ENCODE results near the gene NKTR.
"Not testable (repeated sequence)": the region's sequence is repeated elsewhere in the genome, so short reads cannot be mapped to it uniquely, and the experiment has no call there.

NKTR gene

GRCh38 chr3:42591811-42592210 lies 8.7 kb upstream of the NKTR start:
- DNase-seq (ENCODE audit: low read depth, low spot score): no peak
- POLR2A ChIA-PET: interaction anchor here (1.0 kb wide), 1 partner anchor 9 kb away, joined by 5 read pairs; the partner anchor contains the start of gene NKTR

DNA sequence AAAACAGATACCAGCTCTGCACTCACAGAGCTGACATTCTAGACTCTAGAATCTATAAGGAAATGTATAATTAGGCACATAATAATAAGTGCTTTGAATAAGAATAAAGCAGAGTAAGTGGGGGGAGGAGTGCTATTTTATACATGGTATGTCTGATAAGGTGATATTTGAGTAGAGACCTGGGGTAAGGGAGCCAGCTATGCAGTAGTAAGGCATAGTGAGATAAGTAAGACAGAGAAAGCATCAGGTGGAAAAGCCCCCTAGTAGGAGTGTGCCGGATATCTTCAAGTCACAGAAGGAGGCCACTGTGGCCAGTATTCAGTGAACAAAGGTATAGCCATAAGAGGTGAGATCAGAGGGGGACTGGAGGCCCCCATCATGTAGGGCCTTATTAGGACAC lies 6.9 kb upstream of the NKTR start:
- TF ChIP-seq CTCF (IDR thresholded peaks at IDR 0.05; ENCODE audit: insufficient read depth, low read length, missing control alignments): no peak
- H3K4me3 ChIP-seq (ENCODE audit: low read depth, low read length): no peak overlapping the region
- CTCF ChIA-PET: interaction anchor here (1.4 kb wide), 1 partner anchor 11 kb away, joined by 5 read pairs; no protein-coding TSS in a partner anchor
- DNase-seq (ENCODE audit: low read depth, low spot score): no peak
- POLR2A ChIA-PET: no interaction called here

More at GRCh38 chr3:42591811-42592210, 8.7 kb upstream of the NKTR start:
- peak overlapping the region; percentile 76 for H3K4me3 ChIP-seq (ENCODE audit: low read depth, low read length)
- no peak for TF ChIP-seq CTCF (IDR thresholded peaks at IDR 0.05; ENCODE audit: insufficient read depth, low read length, missing control alignments)
- CTCF ChIA-PET: interaction anchor here (1.7 kb wide), 1 partner anchor 9 kb away, joined by 6 read pairs; the partner anchor contains the start of gene NKTR

DNA sequence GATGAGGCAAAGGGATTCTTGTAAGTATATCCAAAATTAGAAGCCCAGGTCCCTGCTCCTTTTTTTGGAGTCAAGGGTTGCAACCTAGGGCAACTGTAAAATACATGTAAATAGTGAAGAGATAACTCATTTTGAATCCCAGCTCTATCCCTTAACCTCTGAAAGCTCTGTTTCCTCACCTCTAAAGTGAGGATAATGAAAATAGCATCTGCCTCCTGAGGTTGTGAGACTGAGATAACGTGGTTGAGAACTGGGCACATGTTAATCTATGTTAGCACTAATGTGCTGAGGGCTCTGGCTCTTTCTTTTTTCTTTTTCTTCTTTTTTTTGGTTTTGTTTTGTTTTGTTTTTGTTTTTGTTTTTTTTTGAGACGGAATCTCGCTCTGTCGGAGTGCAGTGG lies 4.8 kb upstream of the NKTR start:
- POLR2A ChIA-PET: no interaction called here
- CTCF ChIA-PET: no interaction called here
- no peak for DNase-seq (ENCODE audit: low read depth, low spot score)
- no peak overlapping the region for H3K4me3 ChIP-seq (ENCODE audit: low read depth, low read length)
- TF ChIP-seq CTCF (IDR thresholded peaks at IDR 0.05; ENCODE audit: insufficient read depth, low read length, missing control alignments): no peak

DNA sequence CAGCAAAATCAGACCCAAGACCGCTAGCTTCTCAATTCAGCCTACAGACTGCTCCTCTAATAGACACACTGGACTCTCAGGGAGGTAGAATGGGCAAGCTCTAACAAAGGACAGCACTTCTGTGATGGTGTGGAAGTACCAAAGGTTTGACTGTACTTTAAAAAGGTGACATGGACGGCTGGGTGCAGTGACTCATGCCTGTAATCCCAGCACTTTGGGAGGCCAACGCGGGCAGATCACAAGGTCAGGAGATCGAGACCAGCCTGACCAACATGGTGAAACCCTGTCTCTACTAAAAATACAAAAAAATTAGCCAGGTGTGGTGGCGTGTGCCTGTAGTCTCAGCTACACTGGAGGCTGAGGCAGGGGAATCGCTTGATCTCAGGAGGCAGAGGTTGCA lies 3.4 kb upstream of the NKTR start:
- CTCF ChIA-PET; DNase-seq (ENCODE audit: low read depth, low spot score); H3K4me3 ChIP-seq (ENCODE audit: low read depth, low read length): not testable (repeated sequence)
- POLR2A ChIA-PET: interaction anchor here (0.8 kb wide), 1 partner anchor 54 kb away, joined by 3 read pairs; no protein-coding TSS in a partner anchor

- CTCF ChIA-PET: interaction anchor here (1.0 to 4.0 kb wide), 8 partner anchors 9 to 156 kb away, joined by 3 to 38 read pairs (median 5); partner anchors contain the start of genes SEC22C and SS18L2
- POLR2A ChIA-PET: interaction anchor here (0.6 to 2.0 kb wide), 5 partner anchors 9 to 51 kb away, joined by 3 to 22 read pairs (median 6); partner anchors contain the start of genes SEC22C, SS18L2 and ZBTB47
- DNase-seq (ENCODE audit: low read depth, low spot score): no peak
- TF ChIP-seq CTCF (IDR thresholded peaks at IDR 0.05; ENCODE audit: insufficient read depth, low read length, missing control alignments): no peak
- H3K4me3 ChIP-seq (ENCODE audit: low read depth, low read length): peak overlapping the region; percentile 86
Observed at GRCh38 chr3:42600958-42601675, 631 bp downstream of the NKTR start.

DNA sequence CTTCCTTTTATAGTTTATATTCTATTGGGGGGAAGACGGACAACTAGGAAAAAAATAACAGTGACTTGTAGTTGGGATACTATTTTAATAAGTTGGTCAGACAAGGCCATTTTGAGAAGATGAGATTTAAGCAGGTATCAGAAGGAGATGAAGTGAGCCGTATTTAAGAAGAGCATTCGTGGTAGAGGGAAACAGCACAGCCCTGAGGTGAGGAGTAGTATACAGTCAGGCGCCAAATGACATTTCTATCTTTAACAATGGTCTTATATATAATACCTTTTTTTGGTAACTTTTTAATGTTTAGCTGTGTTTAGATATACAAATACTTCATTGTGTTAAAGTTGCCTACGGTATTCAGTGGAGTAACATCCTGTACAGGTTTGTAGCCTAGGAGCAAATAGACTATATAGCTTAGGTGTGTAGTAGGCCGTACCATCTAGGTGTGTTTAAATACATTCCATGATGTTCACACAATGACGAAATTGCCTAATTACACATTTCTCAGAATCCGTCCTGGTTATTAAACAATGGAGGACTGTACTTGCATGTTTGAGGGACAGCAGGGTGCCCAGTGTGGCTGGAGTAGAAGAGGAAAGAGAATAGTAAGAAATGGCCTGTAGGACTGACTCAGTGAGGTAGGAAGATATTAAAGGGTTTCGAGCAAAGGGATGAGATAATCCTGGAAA lies 1.6 kb downstream of the NKTR start:
- TF ChIP-seq CTCF (IDR thresholded peaks at IDR 0.05; ENCODE audit: insufficient read depth, low read length, missing control alignments): peak; percentile 32
- CTCF ChIA-PET: interaction anchor here (0.9 to 4.0 kb wide), 8 partner anchors 9 to 155 kb away, joined by 3 to 38 read pairs (median 4); no protein-coding TSS in a partner anchor

More for the DNA sequence above, 1.6 kb downstream of the NKTR start:
- peak overlapping the region; percentile 86 for H3K4me3 ChIP-seq (ENCODE audit: low read depth, low read length)
- DNase-seq (ENCODE audit: low read depth, low spot score): no peak
- POLR2A ChIA-PET: interaction anchor here (0.6 to 2.0 kb wide), 5 partner anchors 10 to 50 kb away, joined by 3 to 15 read pairs (median 5); partner anchors contain the start of genes SS18L2 and ZBTB47

Measured in AG04449 (cell line).